ENCODE results near the gene RNF11.

Gene RNF11

GRCh38 chr1:51281807-51282206 is 45.7 kb downstream of the RNF11 start:
- no peak for DNase-seq (ENCODE audit: extremely low read depth, low read depth)
- no peak for TF ChIP-seq CTCF (IDR thresholded peaks at IDR 0.05; ENCODE audit: low read depth, low read length)

- DNase-seq (ENCODE audit: extremely low read depth, low read depth) = no peak
These were observed 46.5 kb downstream of the RNF11 start for GRCh38 chr1:51282605-51283004.

GRCh38 chr1:51283979-51284378 is 47.9 kb downstream of the RNF11 start:
- no peak for TF ChIP-seq CTCF (IDR thresholded peaks at IDR 0.05; ENCODE audit: low read depth, low read length)
- no peak for DNase-seq (ENCODE audit: extremely low read depth, low read depth)

More at GRCh38 chr1:51282605-51283004, 46.5 kb downstream of the RNF11 start:
- TF ChIP-seq CTCF (IDR thresholded peaks at IDR 0.05; ENCODE audit: low read depth, low read length) = no peak

- DNase-seq (ENCODE audit: extremely low read depth, low read depth) = no peak
These were observed 48.4 kb downstream of the RNF11 start for GRCh38 chr1:51284487-51284954.

GRCh38 chr1:51285055-51285454 is 49.0 kb downstream of the RNF11 start:
- no peak for DNase-seq (ENCODE audit: extremely low read depth, low read depth)
- TF ChIP-seq CTCF (IDR thresholded peaks at IDR 0.05; ENCODE audit: low read depth, low read length) = no peak

More at GRCh38 chr1:51284487-51284954, 48.4 kb downstream of the RNF11 start:
- TF ChIP-seq CTCF (IDR thresholded peaks at IDR 0.05; ENCODE audit: low read depth, low read length) = no peak

- no peak for TF ChIP-seq CTCF (IDR thresholded peaks at IDR 0.05; ENCODE audit: low read depth, low read length)
- no peak for DNase-seq (ENCODE audit: extremely low read depth, low read depth)
These were observed 51.9 kb downstream of the RNF11 start for GRCh38 chr1:51287966-51288365.

GRCh38 chr1:51288578-51288977 is 52.5 kb downstream of the RNF11 start:
- DNase-seq (ENCODE audit: extremely low read depth, low read depth) = no peak
- TF ChIP-seq CTCF (IDR thresholded peaks at IDR 0.05; ENCODE audit: low read depth, low read length) = no peak

Data from AG09319 (cell line).